WTC11 (cell line): ENCODE data around the gene TULP1. TPM values are rescaled to one million over a fixed set of nuclear protein-coding genes. Genes with fewer than 3 reads are reported as not detected.
A peak's percentile ranks its signal among the peaks of the same experiment; 100 is the strongest.

ENCODE experiments used
- ATAC-seq: fragments of 200-7000 bp; cut with Tn5 transposase; 2 replicates; pipeline ENCODE4 v1.10.0; 2021; ENCODE audit warnings: mild to moderate bottlenecking, moderate library complexity
- CTCF ChIA-PET: fragments of 300-600 bp; sonication (Branson Sonifier 250); formaldehyde crosslinking; loops from one replicate; lab custom pipeline; 2021; ENCODE audit warnings: antibody characterized with exemption; lab: Charles Lee
- POLR2A ChIA-PET: fragments of 350-600 bp; sonication (Branson Sonifier 250); formaldehyde crosslinking; loops from one replicate; lab custom pipeline; 2021; ENCODE audit warnings: antibody characterized with exemption; lab: Charles Lee
- DNase-seq: peaks from one replicate; pipeline ENCODE4 v3.0.0; 2021; ENCODE audit warnings: low spot score
- H3K27ac Mint-ChIP-seq: 2 replicates; pipeline ENCODE4 v1.8.0; 2021; ENCODE audit warnings: mixed read lengths
- H3K27me3 Mint-ChIP-seq: 2 replicates; pipeline ENCODE4 v1.8.0; 2021; ENCODE audit warnings: low read depth, mild to moderate bottlenecking, moderate library complexity, mixed read lengths
- H3K36me3 Mint-ChIP-seq: 2 replicates; pipeline ENCODE4 v1.8.0; 2021; ENCODE audit warnings: mixed read lengths
- H3K4me1 Mint-ChIP-seq: 2 replicates; pipeline ENCODE4 v1.8.0; 2022; ENCODE audit warnings: mixed read lengths
- H3K4me3 Mint-ChIP-seq: 2 replicates; pipeline ENCODE4 v1.8.0; 2021; ENCODE audit warnings: mild to moderate bottlenecking, moderate library complexity, mixed read lengths
- H3K9me3 Mint-ChIP-seq: 2 replicates; pipeline ENCODE4 v1.8.0; 2021; ENCODE audit warnings: mixed read lengths
- KAT7 ChIP-seq: sonication (generic); formaldehyde crosslinking; IDR thresholded peaks from 2 replicates; pipeline ENCODE4 v1.8.1; 2023; ENCODE audit warnings: missing genetic modification reagents, mild to moderate bottlenecking, borderline replicate concordance
- NFATC4 ChIP-seq: fragments of 250-450 bp; sonication (Bioruptor Pico); IDR thresholded peaks from 2 replicates; pipeline ENCODE4 v1.9.0; 2021; ENCODE audit warnings: mild to moderate bottlenecking
- PRRX2 ChIP-seq: fragments of 250-450 bp; sonication (Bioruptor Pico); IDR thresholded peaks from 2 replicates; pipeline ENCODE4 v1.8.0; 2021; ENCODE audit warnings: mild to moderate bottlenecking
- RELA ChIP-seq: sonication (generic); formaldehyde crosslinking; IDR thresholded peaks from 2 replicates; pipeline ENCODE4 v1.8.1; 2022; ENCODE audit warnings: missing genetic modification reagents, mild to moderate bottlenecking, borderline replicate concordance
- SP1 ChIP-seq: sonication (generic); formaldehyde crosslinking; conservative IDR thresholded peaks from 2 replicates; pipeline ENCODE4 v1.8.1; 2022; ENCODE audit warnings: missing genetic modification reagents
- ZBTB21 ChIP-seq: sonication (generic); formaldehyde crosslinking; IDR thresholded peaks from 2 replicates; pipeline ENCODE4 v1.8.1; 2023; ENCODE audit warnings: mild to moderate bottlenecking, missing genetic modification reagents, borderline replicate concordance
- ZNF121 ChIP-seq: sonication (generic); formaldehyde crosslinking; IDR thresholded peaks from 2 replicates; pipeline ENCODE4 v1.8.0; 2023; ENCODE audit warnings: missing genetic modification reagents
- ZNF138 ChIP-seq: sonication (generic); formaldehyde crosslinking; conservative IDR thresholded peaks from 2 replicates; pipeline ENCODE4 v1.8.1; 2022; ENCODE audit warnings: mild to moderate bottlenecking, moderate library complexity, missing genetic modification reagents
- ZNF317 ChIP-seq: sonication (generic); formaldehyde crosslinking; IDR thresholded peaks from 2 replicates; pipeline ENCODE4 v1.8.1; 2023; ENCODE audit warnings: low read depth, mild to moderate bottlenecking, moderate library complexity, missing genetic modification reagents, borderline replicate concordance
- ZNF396 ChIP-seq: fragments of 250-450 bp; sonication (Bioruptor Pico); IDR thresholded peaks from 2 replicates; pipeline ENCODE4 v1.8.0; 2021; ENCODE audit warnings: mild to moderate bottlenecking, moderate library complexity, borderline replicate concordance
- total RNA-seq: library from RNA; stranded (reverse); gene quantifications from 3 replicates; pipeline ENCODE4 v1.2.3, GENCODE V29; 2021
- TF ChIP-seq, protein P1 (sequence below): fragments of 250-450 bp; sonication (Bioruptor Pico); conservative IDR thresholded peaks from 2 replicates; pipeline ENCODE4 v1.9.0; 2021; ENCODE audit warnings: mild to moderate bottlenecking
- TF ChIP-seq, protein P2 (sequence below): fragments of 250-450 bp; sonication (Bioruptor Pico); IDR thresholded peaks from 2 replicates; pipeline ENCODE4 v1.9.0; 2021; ENCODE audit warnings: mild to moderate bottlenecking, borderline replicate concordance
- TF ChIP-seq, protein P3 (sequence below): sonication (generic); formaldehyde crosslinking; IDR thresholded peaks from 2 replicates; pipeline ENCODE4 v1.8.0; 2022; ENCODE audit warnings: missing genetic modification reagents
- TF ChIP-seq, protein P4 (sequence below): sonication (generic); formaldehyde crosslinking; IDR thresholded peaks from 2 replicates; pipeline ENCODE4 v1.8.1; 2022; ENCODE audit warnings: low read depth, mild to moderate bottlenecking, moderate library complexity, missing genetic modification reagents, borderline replicate concordance
- TF ChIP-seq, protein P5 (sequence below): sonication (generic); formaldehyde crosslinking; IDR thresholded peaks from 2 replicates; pipeline ENCODE4 v1.8.1; 2022; ENCODE audit warnings: mild to moderate bottlenecking, moderate library complexity, missing genetic modification reagents
- TF ChIP-seq, protein P6 (sequence below): sonication (generic); formaldehyde crosslinking; IDR thresholded peaks from 2 replicates; pipeline ENCODE4 v1.8.1; 2023; ENCODE audit warnings: mild to moderate bottlenecking, missing genetic modification reagents
- TF ChIP-seq, protein P7 (sequence below): fragments of 250-450 bp; sonication (Bioruptor Pico); IDR thresholded peaks from 2 replicates; pipeline ENCODE4 v1.9.0; 2021; ENCODE audit warnings: mild to moderate bottlenecking

TULP1 gene
- total RNA-seq, 1 experiment from 2014 or later = 2.9 TPM

DNA sequence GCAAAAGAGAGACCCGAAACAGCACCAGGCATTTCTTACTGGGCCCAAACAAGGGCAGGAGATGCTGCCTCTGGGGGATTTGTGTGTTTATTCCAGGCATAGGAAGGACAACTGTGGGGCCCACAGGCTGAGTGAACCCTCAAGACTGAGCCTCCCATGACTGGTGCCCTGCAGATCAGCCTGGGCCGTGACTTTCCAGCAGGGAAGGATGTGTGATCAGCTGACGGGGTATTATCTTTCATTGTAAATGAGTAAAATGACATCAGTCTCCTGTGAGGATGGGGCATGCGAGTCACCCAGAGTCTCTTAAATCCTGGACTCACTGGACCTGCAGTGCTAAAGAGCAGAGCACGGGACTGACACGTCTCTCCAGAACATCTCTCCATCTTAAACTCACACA, 11.9 kb downstream of the TULP1 start:
- H3K4me1 Mint-ChIP-seq = peaks cover 34% of the 10 kb centered on the region
- DNase-seq (no peak), ATAC-seq (no peak)
- H3K36me3 Mint-ChIP-seq = no peaks in the 10 kb centered on the region
- H3K9me3 Mint-ChIP-seq = no peaks in the 10 kb centered on the region
- no peak overlapping the region for H3K4me3 Mint-ChIP-seq
- ChIA-PET CTCF (interaction anchor here (0.8 kb wide), 1 partner anchor 22 kb away, joined by 4 read pairs; no protein-coding TSS in a partner anchor), POLR2A (interaction anchor here (0.6 kb wide), 1 partner anchor 29 kb away, joined by 4 read pairs; no protein-coding TSS in a partner anchor)
- no peak overlapping the region; the same call in 1 of the 2 replicates for H3K27ac Mint-ChIP-seq
- TF ChIP-seq, protein P1, sequence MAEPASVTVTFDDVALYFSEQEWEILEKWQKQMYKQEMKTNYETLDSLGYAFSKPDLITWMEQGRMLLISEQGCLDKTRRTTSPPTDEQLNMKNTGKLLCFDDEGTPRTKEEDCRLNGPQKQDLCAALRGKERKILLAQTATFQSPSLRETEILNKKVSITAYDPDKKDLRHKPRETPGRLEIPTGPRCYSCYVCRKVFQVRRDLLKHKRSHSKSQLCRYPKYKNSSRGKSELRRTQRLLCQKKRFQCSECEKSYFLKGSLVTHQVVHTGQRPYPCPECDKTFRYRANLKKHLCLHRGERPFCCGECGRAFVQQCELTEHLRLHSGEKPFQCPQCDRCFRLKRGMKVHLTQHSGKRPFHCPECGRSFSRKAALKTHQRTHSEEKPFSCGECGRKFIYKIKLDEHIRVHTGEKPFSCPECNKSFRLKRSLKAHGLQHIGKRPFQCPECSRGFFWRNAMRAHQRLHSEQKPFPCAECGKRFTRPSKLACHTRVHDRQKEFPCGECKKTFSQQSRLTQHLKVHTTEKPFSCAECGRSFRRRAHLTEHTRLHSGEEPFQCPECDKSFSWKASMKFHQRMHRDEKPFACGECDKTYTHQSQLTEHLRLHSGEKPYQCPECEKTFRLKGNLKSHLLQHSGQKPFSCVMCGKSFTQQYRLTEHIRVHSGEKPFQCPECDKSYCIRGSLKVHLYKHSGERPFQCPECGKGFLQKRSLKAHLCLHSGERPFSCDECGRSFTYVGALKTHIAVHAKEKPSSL = no peak
- TF ChIP-seq ZNF138 (CRISPR knock-in tag) = no peak
- TF ChIP-seq, protein P2, sequence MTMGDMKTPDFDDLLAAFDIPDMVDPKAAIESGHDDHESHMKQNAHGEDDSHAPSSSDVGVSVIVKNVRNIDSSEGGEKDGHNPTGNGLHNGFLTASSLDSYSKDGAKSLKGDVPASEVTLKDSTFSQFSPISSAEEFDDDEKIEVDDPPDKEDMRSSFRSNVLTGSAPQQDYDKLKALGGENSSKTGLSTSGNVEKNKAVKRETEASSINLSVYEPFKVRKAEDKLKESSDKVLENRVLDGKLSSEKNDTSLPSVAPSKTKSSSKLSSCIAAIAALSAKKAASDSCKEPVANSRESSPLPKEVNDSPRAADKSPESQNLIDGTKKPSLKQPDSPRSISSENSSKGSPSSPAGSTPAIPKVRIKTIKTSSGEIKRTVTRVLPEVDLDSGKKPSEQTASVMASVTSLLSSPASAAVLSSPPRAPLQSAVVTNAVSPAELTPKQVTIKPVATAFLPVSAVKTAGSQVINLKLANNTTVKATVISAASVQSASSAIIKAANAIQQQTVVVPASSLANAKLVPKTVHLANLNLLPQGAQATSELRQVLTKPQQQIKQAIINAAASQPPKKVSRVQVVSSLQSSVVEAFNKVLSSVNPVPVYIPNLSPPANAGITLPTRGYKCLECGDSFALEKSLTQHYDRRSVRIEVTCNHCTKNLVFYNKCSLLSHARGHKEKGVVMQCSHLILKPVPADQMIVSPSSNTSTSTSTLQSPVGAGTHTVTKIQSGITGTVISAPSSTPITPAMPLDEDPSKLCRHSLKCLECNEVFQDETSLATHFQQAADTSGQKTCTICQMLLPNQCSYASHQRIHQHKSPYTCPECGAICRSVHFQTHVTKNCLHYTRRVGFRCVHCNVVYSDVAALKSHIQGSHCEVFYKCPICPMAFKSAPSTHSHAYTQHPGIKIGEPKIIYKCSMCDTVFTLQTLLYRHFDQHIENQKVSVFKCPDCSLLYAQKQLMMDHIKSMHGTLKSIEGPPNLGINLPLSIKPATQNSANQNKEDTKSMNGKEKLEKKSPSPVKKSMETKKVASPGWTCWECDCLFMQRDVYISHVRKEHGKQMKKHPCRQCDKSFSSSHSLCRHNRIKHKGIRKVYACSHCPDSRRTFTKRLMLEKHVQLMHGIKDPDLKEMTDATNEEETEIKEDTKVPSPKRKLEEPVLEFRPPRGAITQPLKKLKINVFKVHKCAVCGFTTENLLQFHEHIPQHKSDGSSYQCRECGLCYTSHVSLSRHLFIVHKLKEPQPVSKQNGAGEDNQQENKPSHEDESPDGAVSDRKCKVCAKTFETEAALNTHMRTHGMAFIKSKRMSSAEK (CRISPR knock-in tag) = no peak
- peaks cover 17% of the 10 kb centered on the region for H3K27me3 Mint-ChIP-seq

DNA sequence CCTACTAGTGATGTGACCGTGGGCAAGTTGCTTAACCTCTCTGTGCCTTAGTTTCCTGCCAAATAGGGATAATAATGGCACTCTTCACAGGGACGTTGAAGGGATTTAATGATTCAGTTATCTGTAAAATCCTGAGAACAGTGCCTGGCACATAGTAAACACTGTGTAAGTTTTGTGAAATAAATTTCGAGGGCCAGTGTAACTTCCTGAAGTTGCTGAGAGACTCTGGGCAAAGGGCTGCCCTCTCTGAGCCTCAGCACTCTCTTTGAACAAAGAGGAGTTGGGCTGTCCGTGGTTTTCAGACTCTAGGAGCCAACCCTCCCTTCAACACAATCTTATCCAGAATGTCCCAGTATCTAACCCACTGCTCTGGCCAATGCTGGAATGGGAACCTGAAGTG, 13.3 kb downstream of the TULP1 start:
- H3K27me3 Mint-ChIP-seq = peaks cover 23% of the 10 kb centered on the region; the same call in 1 of the 2 replicates
- peak overlapping the region; percentile 17; the same call in 1 of the 2 replicates for H3K27ac Mint-ChIP-seq
- TF ChIP-seq, protein P3, sequence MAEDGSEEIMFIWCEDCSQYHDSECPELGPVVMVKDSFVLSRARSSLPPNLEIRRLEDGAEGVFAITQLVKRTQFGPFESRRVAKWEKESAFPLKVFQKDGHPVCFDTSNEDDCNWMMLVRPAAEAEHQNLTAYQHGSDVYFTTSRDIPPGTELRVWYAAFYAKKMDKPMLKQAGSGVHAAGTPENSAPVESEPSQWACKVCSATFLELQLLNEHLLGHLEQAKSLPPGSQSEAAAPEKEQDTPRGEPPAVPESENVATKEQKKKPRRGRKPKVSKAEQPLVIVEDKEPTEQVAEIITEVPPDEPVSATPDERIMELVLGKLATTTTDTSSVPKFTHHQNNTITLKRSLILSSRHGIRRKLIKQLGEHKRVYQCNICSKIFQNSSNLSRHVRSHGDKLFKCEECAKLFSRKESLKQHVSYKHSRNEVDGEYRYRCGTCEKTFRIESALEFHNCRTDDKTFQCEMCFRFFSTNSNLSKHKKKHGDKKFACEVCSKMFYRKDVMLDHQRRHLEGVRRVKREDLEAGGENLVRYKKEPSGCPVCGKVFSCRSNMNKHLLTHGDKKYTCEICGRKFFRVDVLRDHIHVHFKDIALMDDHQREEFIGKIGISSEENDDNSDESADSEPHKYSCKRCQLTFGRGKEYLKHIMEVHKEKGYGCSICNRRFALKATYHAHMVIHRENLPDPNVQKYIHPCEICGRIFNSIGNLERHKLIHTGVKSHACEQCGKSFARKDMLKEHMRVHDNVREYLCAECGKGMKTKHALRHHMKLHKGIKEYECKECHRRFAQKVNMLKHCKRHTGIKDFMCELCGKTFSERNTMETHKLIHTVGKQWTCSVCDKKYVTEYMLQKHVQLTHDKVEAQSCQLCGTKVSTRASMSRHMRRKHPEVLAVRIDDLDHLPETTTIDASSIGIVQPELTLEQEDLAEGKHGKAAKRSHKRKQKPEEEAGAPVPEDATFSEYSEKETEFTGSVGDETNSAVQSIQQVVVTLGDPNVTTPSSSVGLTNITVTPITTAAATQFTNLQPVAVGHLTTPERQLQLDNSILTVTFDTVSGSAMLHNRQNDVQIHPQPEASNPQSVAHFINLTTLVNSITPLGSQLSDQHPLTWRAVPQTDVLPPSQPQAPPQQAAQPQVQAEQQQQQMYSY (CRISPR knock-in tag) = no peak
- TF ChIP-seq NFATC4 (CRISPR knock-in tag) (no peak), RELA (no peak), ZBTB21 (CRISPR knock-in tag) (no peak), SP1 (CRISPR knock-in tag) (no peak), ZNF121 (no peak), ZNF396 (CRISPR knock-in tag) (no peak), ZNF317 (CRISPR knock-in tag) (no peak), KAT7 (no peak), PRRX2 (CRISPR knock-in tag) (no peak)
- TF ChIP-seq, protein P4, sequence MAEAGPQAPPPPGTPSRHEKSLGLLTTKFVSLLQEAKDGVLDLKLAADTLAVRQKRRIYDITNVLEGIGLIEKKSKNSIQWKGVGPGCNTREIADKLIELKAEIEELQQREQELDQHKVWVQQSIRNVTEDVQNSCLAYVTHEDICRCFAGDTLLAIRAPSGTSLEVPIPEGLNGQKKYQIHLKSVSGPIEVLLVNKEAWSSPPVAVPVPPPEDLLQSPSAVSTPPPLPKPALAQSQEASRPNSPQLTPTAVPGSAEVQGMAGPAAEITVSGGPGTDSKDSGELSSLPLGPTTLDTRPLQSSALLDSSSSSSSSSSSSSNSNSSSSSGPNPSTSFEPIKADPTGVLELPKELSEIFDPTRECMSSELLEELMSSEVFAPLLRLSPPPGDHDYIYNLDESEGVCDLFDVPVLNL = no peak
- TF ChIP-seq, protein P1 = no peak
- TF ChIP-seq, protein P5, sequence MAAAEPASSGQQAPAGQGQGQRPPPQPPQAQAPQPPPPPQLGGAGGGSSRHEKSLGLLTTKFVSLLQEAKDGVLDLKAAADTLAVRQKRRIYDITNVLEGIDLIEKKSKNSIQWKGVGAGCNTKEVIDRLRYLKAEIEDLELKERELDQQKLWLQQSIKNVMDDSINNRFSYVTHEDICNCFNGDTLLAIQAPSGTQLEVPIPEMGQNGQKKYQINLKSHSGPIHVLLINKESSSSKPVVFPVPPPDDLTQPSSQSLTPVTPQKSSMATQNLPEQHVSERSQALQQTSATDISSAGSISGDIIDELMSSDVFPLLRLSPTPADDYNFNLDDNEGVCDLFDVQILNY (CRISPR knock-in tag) = no peak
- TF ChIP-seq, protein P6, sequence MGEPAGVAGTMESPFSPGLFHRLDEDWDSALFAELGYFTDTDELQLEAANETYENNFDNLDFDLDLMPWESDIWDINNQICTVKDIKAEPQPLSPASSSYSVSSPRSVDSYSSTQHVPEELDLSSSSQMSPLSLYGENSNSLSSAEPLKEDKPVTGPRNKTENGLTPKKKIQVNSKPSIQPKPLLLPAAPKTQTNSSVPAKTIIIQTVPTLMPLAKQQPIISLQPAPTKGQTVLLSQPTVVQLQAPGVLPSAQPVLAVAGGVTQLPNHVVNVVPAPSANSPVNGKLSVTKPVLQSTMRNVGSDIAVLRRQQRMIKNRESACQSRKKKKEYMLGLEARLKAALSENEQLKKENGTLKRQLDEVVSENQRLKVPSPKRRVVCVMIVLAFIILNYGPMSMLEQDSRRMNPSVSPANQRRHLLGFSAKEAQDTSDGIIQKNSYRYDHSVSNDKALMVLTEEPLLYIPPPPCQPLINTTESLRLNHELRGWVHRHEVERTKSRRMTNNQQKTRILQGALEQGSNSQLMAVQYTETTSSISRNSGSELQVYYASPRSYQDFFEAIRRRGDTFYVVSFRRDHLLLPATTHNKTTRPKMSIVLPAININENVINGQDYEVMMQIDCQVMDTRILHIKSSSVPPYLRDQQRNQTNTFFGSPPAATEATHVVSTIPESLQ (CRISPR knock-in tag) = no peak
- TF ChIP-seq, protein P7, sequence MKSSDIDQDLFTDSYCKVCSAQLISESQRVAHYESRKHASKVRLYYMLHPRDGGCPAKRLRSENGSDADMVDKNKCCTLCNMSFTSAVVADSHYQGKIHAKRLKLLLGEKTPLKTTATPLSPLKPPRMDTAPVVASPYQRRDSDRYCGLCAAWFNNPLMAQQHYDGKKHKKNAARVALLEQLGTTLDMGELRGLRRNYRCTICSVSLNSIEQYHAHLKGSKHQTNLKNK (CRISPR knock-in tag) = no peak
- POLR2A ChIA-PET = no interaction called here
- H3K4me3 Mint-ChIP-seq = no peak overlapping the region
- CTCF ChIA-PET = no interaction called here
- H3K4me1 Mint-ChIP-seq = peaks cover 41% of the 10 kb centered on the region
- no peaks in the 10 kb centered on the region for H3K36me3 Mint-ChIP-seq
- ATAC-seq (no peak), DNase-seq (no peak)
- H3K9me3 Mint-ChIP-seq = no peaks in the 10 kb centered on the region
